Lung (tissue), 12 donors: ENCODE data around the gene OR51B5. TPM values are rescaled to one million over a fixed set of nuclear protein-coding genes. Genes with fewer than 3 reads are reported as not detected.
"Not testable (repeated sequence)": the region's sequence is repeated elsewhere in the genome, so short reads cannot be mapped to it uniquely, and the experiment has no call there.

Source experiments
- ATAC-seq: fragments of 200-7000 bp; cut with Tn5 transposase; one replicate; pipeline ENCODE4 v1.9.1; 2020; ENCODE audit warnings: moderate number of reproducible peaks; ENCODE audit not compliant: insufficient read depth, low FRiP score
- DNase-seq, 3 donors: peaks; one replicate each; pipeline ENCODE4 v3.0.0-alpha.2; 2013 to 2017
- H3K27ac ChIP-seq, 2 donors: one replicate each; pipeline ENCODE4 v1.5.1; 2013; ENCODE audit warnings: mild to moderate bottlenecking in 2 of 2, moderate library complexity in 2 of 2, control low read depth in 1 of 2, inconsistent platforms in 1 of 2, low read depth in 1 of 2, low read length in 1 of 2
- H3K27me3 ChIP-seq, 3 donors: one replicate each; pipeline ENCODE4 v1.5.1; 2013; ENCODE audit warnings: low read length in 2 of 3; ENCODE audit not compliant: control insufficient read depth in 3 of 3, insufficient read depth in 3 of 3
- H3K36me3 ChIP-seq, 4 donors: one replicate each; pipeline ENCODE4 v1.5.1; 2013; ENCODE audit warnings: low read length in 4 of 4, mild to moderate bottlenecking in 1 of 4, moderate library complexity in 1 of 4; ENCODE audit not compliant: control insufficient read depth in 4 of 4, insufficient read depth in 4 of 4
- H3K4me1 ChIP-seq, 5 donors: one replicate each; pipeline ENCODE4 v1.5.1; 2013; ENCODE audit warnings: low read length in 5 of 5, mild to moderate bottlenecking in 2 of 5, moderate library complexity in 1 of 5; ENCODE audit not compliant: control insufficient read depth in 5 of 5, insufficient read depth in 5 of 5
- H3K4me3 ChIP-seq: one replicate; pipeline ENCODE4 v1.5.1; 2013; ENCODE audit warnings: mild to moderate bottlenecking, control low read depth, moderate library complexity
- H3K9ac ChIP-seq, 2 donors: one replicate each; pipeline ENCODE4 v1.5.1; 2013; ENCODE audit warnings: low read length in 2 of 2, control low read depth in 1 of 2; ENCODE audit not compliant: insufficient read depth in 1 of 2
- H3K9me3 ChIP-seq, 4 donors: one replicate each; pipeline ENCODE4 v1.5.1; 2013; ENCODE audit warnings: low read length in 3 of 4, mild to moderate bottlenecking in 1 of 4, moderate library complexity in 1 of 4; ENCODE audit not compliant: control insufficient read depth in 4 of 4, insufficient read depth in 3 of 4
- WGBS, 2 donors: extraction: QIAGEN DNeasy Blood & Tissue Kit; methylation state at CpG; one replicate each; pipeline ENCODE4 v1.1.7; 2013; 5-methylcytosine and 5-hydroxymethylcytosine counted together
- polyA plus RNA-seq, 2 donors: library from polyadenylated mRNA; stranded (reverse); fragments of 200-250 nt; gene quantifications; one replicate each; pipeline ENCODE4 v1.2.1, GENCODE V29; 2013
- total RNA-seq, 2 donors: library from RNA; depleted of rRNA in 1 of 2; stranded (reverse); fragments of >200 nt in 1 of 2; gene quantifications; one replicate each; pipeline ENCODE4 v1.2.1, GENCODE V29; 2014 to 2021
- TF ChIP-seq, protein P1 (sequence below): IDR thresholded peaks from 2 replicates; pipeline ENCODE4 v1.5.1; 2012; ENCODE audit warnings: mild to moderate bottlenecking; ENCODE audit errors: control extremely low read depth, extremely low read depth
- donor health status: control.
- donor health status: control.
- donor health status: Bipolar disorder and iron deficiency.
- donor health status: healthy.
- donor health status: DM: yes; HTN: yes; CAD: no.

Gene OR51B5
- total and polyA plus RNA-seq, 4 donors: 0.03 to 4.2 (median 0.31) TPM

DNA sequence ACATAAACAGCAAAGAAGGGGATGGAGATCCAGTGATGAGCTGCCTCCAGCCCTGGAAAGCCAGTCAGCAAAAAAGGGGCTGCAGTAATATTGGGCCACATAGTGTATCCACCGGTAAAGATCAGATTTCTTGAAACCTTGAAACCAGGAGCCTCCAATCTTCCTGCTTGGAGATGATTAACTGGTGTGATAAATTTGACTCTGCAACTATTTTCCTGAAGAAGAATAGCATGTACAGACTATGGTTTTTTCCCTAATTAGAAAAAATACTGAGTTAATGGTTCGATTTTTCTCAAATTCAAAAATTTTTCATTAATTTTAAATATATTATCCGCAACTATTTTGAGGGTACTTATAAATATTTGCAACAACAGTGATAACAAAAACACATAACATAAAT is 19.1 kb downstream of the OR51B5 start, which contains the start of gene OR51B2:
Gene OR51B2 (minus strand): TSS at position 101 of the 400 bp plus-strand sequence. CDS start 0 bp downstream, at position 101.
- Histone ChIP-seq H3K4me3 (no peak within 1 kb of the TSS), H3K27me3 (no peaks in the 10 kb centered on the region), H3K36me3 (no peaks in the 10 kb centered on the region), H3K4me1 (no peaks in the 10 kb centered on the region), H3K9ac (no peak within 1 kb of the TSS), H3K27ac (no peak within 1 kb of the TSS), H3K9me3 (no peaks in the 10 kb centered on the region)
- 75 to 82% methylated on average over 3 of the region's 3 CpGs for WGBS, 2 donors
- DNase-seq: no peak
- ATAC-seq: no peak
- TF ChIP-seq, protein P1, sequence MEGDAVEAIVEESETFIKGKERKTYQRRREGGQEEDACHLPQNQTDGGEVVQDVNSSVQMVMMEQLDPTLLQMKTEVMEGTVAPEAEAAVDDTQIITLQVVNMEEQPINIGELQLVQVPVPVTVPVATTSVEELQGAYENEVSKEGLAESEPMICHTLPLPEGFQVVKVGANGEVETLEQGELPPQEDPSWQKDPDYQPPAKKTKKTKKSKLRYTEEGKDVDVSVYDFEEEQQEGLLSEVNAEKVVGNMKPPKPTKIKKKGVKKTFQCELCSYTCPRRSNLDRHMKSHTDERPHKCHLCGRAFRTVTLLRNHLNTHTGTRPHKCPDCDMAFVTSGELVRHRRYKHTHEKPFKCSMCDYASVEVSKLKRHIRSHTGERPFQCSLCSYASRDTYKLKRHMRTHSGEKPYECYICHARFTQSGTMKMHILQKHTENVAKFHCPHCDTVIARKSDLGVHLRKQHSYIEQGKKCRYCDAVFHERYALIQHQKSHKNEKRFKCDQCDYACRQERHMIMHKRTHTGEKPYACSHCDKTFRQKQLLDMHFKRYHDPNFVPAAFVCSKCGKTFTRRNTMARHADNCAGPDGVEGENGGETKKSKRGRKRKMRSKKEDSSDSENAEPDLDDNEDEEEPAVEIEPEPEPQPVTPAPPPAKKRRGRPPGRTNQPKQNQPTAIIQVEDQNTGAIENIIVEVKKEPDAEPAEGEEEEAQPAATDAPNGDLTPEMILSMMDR: no peak

DNA sequence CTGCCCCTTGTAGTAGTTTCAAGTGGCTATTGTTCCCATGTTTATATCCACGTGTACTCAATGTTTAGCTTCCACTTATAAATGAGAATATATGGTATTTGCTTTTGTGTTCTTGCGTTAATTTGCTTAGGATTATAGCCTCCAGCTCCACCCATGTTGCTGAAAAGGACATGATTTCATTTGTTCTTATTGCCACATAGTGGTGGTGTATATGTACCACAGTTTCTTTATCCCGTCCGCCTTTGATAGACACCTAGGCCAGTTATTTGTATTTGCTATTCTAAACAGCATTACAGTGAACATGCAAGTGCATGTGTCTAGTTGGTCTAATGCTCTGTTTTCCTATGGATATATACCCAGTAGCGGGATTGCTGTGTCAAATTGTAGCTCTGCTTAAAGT is 26.0 kb downstream of the OR51B5 start:
- TF ChIP-seq, protein P1: no peak
- 67 to 75% methylated on average over 5 of the region's 5 CpGs for WGBS, 2 donors
- no peak for ATAC-seq

DNA sequence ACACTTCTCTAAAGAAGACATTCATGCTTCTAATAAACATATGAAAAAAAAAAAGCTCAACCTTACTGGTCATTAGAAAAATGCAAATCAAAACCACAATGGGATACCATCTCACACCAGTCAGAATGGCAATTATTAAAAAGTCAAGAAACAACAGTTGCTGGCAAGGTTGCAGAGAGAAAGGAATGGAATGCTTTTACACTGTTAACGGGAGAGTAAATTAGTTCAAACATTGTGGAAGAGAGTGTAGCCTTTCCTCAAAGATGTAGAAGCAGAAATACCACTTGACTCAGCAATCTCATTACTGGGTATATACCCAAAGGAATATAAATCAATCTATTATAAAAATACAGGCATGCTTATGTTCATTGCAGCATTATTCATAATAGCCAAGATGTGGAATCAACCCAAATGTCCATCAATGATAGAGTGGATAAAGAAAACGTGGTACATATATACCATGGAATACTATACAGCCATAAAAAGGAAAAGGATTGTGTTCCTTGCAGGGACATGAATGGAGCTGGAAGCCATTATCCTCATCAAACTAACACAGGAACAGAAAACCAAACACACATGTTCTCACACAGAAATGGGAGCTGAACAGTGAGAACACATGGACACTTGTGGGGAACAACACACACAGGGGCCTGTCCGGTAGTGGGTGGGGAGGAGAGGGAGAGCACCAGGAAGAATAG is 29.8 kb downstream of the OR51B5 start:
- H3K4me3 ChIP-seq: not testable (repeated sequence)

More for the DNA sequence above, 26.0 kb downstream of the OR51B5 start:
- no peak for DNase-seq
- Histone ChIP-seq H3K4me1 (no peaks in the 10 kb centered on the region), H3K27me3 (no peaks in the 10 kb centered on the region), H3K36me3 (no peaks in the 10 kb centered on the region), H3K9ac (no peak overlapping the region), H3K4me3 (no peak overlapping the region), H3K9me3 (peaks cover 0 to 2% (median 0%) of the 10 kb centered on the region in 4 donors), H3K27ac (no peak overlapping the region)

DNA sequence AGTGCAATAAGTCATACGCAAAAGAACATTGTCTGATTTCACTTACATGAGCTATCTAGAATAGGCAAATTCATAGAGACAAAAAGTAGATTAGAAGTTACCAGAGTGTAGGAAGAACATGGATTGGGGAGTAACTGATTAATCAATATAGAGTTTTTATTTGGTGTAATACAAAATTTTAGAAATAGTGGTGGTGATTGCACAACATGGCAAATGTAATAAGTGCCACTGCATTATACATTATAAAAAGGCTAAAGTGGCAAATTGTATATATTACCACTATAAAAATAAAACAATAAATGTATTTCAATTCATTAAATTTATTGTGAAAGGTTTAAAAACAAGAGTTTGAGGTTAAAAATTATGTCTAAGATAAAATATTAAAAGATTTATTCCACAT is 32.9 kb downstream of the OR51B5 start:
- WGBS, 2 donors: 93 to 97% methylated on average over 1 of the region's 1 CpG

More for the DNA sequence above, 29.8 kb downstream of the OR51B5 start:
- not testable (repeated sequence) for H3K9ac ChIP-seq, ATAC-seq, H3K4me1 ChIP-seq, H3K27me3 ChIP-seq, H3K9me3 ChIP-seq, H3K36me3 ChIP-seq, DNase-seq, H3K27ac ChIP-seq
- 83 to 92% methylated on average over 3 of the region's 3 CpGs for WGBS, 2 donors

More for the DNA sequence above, 32.9 kb downstream of the OR51B5 start:
- H3K27me3 ChIP-seq: no peaks in the 10 kb centered on the region
- H3K4me1 ChIP-seq: no peaks in the 10 kb centered on the region
- H3K27ac ChIP-seq: no peak overlapping the region
- no peaks in the 10 kb centered on the region for H3K36me3 ChIP-seq
- no peak overlapping the region for H3K4me3 ChIP-seq
- no peak for DNase-seq
- ATAC-seq: no peak
- H3K9ac ChIP-seq: no peak overlapping the region
- TF ChIP-seq, protein P1: no peak
- H3K9me3 ChIP-seq: peaks cover 0 to 2% (median 0%) of the 10 kb centered on the region in 4 donors
